ENCODE measurements around the gene SULT2B1.

The SULT2B1 gene

DNA sequence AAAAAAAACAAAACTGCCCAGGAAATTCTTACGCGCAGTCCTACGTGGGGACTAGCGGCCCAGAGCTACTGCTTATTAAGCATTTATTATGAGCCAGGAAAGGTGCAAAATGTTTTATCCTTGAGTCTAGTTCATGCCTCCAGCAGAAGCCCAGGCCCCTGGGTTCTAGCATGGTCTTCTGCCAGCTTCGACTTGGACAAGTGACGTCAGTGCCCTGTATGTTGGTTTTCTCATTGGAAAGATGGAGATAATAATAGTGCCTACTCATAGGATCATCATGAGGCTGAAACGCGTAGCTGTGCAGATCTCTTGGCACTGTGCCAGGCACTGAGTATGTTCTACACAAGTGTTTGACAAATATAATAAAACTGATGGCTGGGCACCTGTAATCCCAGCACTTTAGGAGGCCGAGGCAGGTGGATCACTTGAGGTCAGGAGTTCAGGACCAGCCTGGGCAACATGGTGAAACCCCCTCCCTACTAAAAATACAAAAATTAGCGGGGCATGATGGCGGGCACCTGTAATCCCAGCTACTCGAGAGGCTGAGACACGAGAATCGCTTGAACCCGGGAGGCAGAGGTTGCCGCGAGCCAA lies 12.4 kb upstream of the SULT2B1 start:
- in situ Hi-C loops (cut with HindIII; ENCODE audit: low sequenced_read_pairs): no loop called here
- no peak overlapping the region for H3K4me3 ChIP-seq (ENCODE audit: low read depth, low read length)
- DNase-seq (ENCODE audit: low read depth, low spot score): peak; percentile 33
- no peak for TF ChIP-seq CTCF (IDR thresholded peaks at IDR 0.05; ENCODE audit: low read depth, low read length)

- H3K4me3 ChIP-seq (ENCODE audit: low read depth, low read length): no peak overlapping the region
- no peak for DNase-seq (ENCODE audit: low read depth, low spot score)
Observed at GRCh38 chr19:48540110-48540509, 11.9 kb upstream of the SULT2B1 start.

GRCh38 chr19:48541813-48542212 lies 10.2 kb upstream of the SULT2B1 start:
- TF ChIP-seq CTCF (IDR thresholded peaks at IDR 0.05; ENCODE audit: low read depth, low read length): no peak
- no peak overlapping the region for H3K4me3 ChIP-seq (ENCODE audit: low read depth, low read length)
- DNase-seq (ENCODE audit: low read depth, low spot score): no peak
- in situ Hi-C loops (cut with HindIII; ENCODE audit: low sequenced_read_pairs): no loop called here

More at GRCh38 chr19:48540110-48540509, 11.9 kb upstream of the SULT2B1 start:
- in situ Hi-C loops (cut with HindIII; ENCODE audit: low sequenced_read_pairs): no loop called here
- no peak for TF ChIP-seq CTCF (IDR thresholded peaks at IDR 0.05; ENCODE audit: low read depth, low read length)

DNA sequence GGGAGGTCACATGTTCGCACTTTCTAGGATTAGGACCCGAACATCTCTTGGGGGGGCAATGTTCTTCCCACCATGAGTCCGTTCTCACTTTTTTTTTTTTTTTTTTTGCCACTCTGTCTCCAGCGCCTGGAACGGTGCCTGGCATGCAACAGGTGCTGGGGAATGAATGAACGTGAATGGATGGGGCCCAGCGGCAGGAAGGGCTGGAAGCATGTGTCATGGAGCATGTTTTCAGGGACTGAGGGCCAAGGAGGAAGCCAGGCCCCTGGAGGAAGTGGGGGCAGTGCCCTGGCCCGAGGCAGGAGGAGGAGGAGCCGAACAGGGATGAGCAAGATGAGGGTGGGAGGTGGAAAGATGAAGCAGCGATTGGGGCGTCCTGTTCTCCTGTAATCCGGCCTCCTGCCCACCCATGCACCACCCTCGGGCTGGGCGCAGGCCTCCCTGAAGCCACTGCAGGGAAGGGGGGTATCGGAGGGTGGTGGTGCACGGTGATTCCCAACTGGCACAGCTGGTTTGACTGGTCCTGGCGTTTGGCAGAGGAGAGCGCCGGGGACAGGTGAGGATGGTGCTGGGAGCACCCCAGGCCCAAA lies 8.8 kb upstream of the SULT2B1 start:
- in situ Hi-C loops (cut with HindIII; ENCODE audit: low sequenced_read_pairs): no loop called here
- no peak overlapping the region for H3K4me3 ChIP-seq (ENCODE audit: low read depth, low read length)
- DNase-seq (ENCODE audit: low read depth, low spot score): peak; percentile 8
- no peak for TF ChIP-seq CTCF (IDR thresholded peaks at IDR 0.05; ENCODE audit: low read depth, low read length)

DNA sequence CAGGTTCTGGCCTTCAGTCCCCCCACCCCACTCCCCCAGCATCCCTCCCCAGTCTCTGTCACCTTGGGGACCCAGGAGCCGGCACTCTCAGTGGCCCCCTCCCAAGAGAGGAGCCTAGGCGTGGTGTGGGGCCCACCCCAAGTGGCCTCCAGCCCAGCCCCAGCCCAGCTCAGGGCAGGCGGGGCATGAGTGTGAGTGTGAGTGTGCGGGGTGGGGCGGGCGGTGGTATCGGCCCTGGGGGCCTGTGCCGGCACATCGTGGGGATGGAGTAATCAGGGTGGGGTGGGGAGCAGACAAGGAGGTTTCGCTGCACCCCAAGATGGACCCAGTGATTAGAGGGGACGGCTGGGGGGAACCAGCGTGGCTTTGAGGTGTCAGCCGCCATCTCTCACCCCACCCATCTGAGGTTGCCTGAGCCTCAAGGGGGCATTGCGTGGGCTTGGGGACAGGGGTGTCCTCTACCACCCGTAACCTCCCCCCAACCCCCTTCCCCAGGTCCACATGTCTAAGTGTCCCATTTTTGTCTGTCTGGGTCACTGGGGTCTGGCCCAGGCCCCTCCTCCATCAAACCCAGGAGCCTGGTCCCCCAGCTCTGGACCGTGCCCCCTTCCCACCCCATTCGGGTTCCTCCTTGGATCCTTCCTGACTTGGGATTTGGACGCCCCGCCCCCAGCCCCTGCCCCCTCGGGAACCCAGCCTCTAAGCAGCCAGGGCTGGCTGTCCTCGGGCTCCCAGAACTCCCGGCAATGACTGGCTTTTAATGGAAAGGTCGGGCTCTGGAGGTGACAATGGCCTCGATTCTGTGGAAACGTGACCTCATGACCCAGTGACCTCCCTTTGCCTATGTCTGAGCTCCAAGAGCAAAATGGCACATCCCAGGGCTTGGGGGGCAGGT lies 6.9 kb upstream of the SULT2B1 start:
- in situ Hi-C loops (cut with HindIII; ENCODE audit: low sequenced_read_pairs): no loop called here
- no peak overlapping the region for H3K4me3 ChIP-seq (ENCODE audit: low read depth, low read length)

More for the DNA sequence above, 6.9 kb upstream of the SULT2B1 start:
- no peak for DNase-seq (ENCODE audit: low read depth, low spot score)
- TF ChIP-seq CTCF (IDR thresholded peaks at IDR 0.05; ENCODE audit: low read depth, low read length): no peak
